ENCODE results near the gene NXPH4.

DNA sequence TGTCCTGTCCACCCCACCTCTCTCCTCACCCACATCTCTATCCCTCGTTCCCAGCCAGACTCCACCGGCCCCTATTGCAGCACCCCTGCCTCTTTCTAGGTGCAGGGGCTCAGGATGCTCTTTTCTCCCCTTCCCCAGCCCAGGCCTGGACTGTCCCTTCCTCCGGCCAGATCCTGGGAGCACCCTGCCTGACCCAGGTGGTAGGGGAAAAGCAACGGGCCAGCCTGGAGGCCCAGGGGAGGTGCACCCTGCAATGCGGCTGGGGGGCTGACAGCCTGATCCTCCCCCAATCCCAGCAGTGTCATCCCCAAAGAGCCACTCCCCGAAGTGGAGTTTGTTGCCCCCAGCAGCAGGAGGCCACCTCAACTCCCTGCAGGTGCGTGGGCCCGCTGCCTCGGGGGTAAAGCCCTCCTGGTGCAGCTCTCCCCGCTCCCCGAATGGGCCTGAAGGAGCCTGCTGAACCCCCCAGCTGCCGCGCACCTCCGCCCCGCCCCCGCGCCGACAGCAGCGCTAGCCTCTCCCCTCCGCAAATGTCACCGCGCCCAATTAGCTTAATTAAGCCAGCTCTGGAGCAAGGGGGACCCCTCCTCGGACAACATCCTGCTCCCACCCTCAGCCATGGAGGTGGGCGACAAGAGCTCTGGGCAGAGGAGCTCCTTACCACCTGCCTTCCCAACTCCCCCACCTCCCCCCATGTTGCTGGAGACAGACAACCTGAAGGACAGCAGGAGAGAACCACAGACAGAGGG, 4.7 kb downstream of the NXPH4 start:
- TF ChIP-seq, protein P1, sequence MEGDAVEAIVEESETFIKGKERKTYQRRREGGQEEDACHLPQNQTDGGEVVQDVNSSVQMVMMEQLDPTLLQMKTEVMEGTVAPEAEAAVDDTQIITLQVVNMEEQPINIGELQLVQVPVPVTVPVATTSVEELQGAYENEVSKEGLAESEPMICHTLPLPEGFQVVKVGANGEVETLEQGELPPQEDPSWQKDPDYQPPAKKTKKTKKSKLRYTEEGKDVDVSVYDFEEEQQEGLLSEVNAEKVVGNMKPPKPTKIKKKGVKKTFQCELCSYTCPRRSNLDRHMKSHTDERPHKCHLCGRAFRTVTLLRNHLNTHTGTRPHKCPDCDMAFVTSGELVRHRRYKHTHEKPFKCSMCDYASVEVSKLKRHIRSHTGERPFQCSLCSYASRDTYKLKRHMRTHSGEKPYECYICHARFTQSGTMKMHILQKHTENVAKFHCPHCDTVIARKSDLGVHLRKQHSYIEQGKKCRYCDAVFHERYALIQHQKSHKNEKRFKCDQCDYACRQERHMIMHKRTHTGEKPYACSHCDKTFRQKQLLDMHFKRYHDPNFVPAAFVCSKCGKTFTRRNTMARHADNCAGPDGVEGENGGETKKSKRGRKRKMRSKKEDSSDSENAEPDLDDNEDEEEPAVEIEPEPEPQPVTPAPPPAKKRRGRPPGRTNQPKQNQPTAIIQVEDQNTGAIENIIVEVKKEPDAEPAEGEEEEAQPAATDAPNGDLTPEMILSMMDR (IDR thresholded peaks at IDR 0.05) = no peak
- no peak for TF ChIP-seq POLR2A (IDR thresholded peaks at IDR 0.05)

Measured in adrenal gland (tissue), 5 donors.